ENCODE data around the gene ZBTB7A. TPM values are rescaled to one million over a fixed set of nuclear protein-coding genes. Genes with fewer than 3 reads are reported as not detected.

Gene ZBTB7A
- total and polyA plus RNA-seq, 2 donors (not counting 1 experiment from before 2014, with no cell fraction given) = 4.9 to 17.7 TPM

DNA sequence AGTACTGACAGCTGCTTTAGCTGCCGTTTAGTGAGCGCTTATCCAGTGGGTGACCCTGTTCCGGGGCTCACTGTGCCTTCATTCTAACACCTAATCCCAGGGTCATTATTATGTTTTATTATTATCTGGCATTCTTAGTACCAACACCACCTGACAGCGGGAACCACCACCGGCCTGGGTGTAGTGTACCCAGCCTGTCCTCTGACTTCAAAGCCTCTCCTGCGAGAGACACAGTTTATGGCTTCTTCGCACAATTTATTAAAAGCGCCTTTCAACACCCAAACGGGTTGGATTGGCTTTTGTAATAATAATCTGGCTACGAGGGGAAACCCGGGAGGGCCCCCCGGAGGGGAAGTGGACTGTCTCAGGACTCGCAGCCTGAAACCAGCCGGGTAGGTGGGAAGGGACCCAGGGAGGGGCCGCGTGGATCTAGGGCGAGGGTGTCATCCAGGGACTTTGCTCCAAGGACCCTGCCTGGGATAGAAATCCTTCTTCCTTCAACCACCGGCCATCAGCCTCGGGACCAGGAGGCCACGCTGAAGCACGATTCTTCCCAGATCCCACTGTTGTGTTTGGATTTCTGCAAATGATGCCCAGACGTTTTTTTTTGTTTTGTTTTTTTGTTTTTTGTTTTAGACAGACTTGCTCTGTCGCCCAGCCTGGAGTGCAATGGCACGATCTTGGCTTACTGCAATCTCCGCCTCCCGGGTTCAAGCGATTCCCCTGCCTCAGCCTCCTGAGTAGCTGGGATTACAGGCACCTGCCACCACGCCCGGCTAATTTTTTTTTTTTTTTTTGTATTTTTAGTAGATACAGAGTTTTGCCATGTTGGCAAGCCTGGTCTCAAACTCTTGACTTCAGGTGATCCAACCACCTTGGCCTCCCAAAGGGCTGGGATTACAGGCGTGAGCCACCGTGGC lies 1.6 kb upstream of the ZBTB7A start:
- no peak overlapping the region for H2AFZ ChIP-seq (ENCODE audit: low read length)
- peaks cover 6% of the 10 kb centered on the region for H3K4me1 ChIP-seq (ENCODE audit: control insufficient read depth, extremely low read depth, insufficient read depth, low read length)
- TF ChIP-seq, protein P1, sequence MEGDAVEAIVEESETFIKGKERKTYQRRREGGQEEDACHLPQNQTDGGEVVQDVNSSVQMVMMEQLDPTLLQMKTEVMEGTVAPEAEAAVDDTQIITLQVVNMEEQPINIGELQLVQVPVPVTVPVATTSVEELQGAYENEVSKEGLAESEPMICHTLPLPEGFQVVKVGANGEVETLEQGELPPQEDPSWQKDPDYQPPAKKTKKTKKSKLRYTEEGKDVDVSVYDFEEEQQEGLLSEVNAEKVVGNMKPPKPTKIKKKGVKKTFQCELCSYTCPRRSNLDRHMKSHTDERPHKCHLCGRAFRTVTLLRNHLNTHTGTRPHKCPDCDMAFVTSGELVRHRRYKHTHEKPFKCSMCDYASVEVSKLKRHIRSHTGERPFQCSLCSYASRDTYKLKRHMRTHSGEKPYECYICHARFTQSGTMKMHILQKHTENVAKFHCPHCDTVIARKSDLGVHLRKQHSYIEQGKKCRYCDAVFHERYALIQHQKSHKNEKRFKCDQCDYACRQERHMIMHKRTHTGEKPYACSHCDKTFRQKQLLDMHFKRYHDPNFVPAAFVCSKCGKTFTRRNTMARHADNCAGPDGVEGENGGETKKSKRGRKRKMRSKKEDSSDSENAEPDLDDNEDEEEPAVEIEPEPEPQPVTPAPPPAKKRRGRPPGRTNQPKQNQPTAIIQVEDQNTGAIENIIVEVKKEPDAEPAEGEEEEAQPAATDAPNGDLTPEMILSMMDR (conservative IDR thresholded peaks at IDR 0.05 in 1 of 2, IDR thresholded peaks at IDR 0.05 in 1 of 2; ENCODE audit: low read depth in 1 of 2, low read length in 2 of 2) = no peak
- TF ChIP-seq EZH2 (IDR thresholded peaks at IDR 0.05; ENCODE audit: low read length, missing control alignments) = no peak
- H3K4me3 ChIP-seq (replicated peaks in 1 of 4; ENCODE audit: control extremely low read depth in 1 of 4, insufficient read depth in 1 of 4, low read depth in 3 of 4, low read length in 4 of 4) = peak overlapping the region; percentile 32 to 76 (median 39)
- no peaks in the 10 kb centered on the region for H3K9me3 ChIP-seq (ENCODE audit: control insufficient read depth, insufficient read depth, low read depth, low read length)
- DNase-seq (ENCODE audit: low read depth in 2 of 2) = no peak
- peaks cover 2% of the 10 kb centered on the region for H3K36me3 ChIP-seq (ENCODE audit: control insufficient read depth, insufficient read depth, low read length)
- no peaks in the 10 kb centered on the region for H3K27me3 ChIP-seq (ENCODE audit: control insufficient read depth, insufficient read depth, low read length)
- no peak overlapping the region for H3K9ac ChIP-seq (ENCODE audit: insufficient read depth, low read length)
- no peak overlapping the region for H3K27ac ChIP-seq (ENCODE audit: insufficient read depth, low read length)
- no peaks in the 10 kb centered on the region for H4K20me1 ChIP-seq (ENCODE audit: control insufficient read depth, extremely low read depth, insufficient read depth, low read length)
- peak overlapping the region; percentile 59 for H3K4me2 ChIP-seq (ENCODE audit: extremely low read depth, insufficient read depth, low read length)
- H3K79me2 ChIP-seq (ENCODE audit: control insufficient read depth, insufficient read depth, low read length) = peaks cover 18% of the 10 kb centered on the region

DNA sequence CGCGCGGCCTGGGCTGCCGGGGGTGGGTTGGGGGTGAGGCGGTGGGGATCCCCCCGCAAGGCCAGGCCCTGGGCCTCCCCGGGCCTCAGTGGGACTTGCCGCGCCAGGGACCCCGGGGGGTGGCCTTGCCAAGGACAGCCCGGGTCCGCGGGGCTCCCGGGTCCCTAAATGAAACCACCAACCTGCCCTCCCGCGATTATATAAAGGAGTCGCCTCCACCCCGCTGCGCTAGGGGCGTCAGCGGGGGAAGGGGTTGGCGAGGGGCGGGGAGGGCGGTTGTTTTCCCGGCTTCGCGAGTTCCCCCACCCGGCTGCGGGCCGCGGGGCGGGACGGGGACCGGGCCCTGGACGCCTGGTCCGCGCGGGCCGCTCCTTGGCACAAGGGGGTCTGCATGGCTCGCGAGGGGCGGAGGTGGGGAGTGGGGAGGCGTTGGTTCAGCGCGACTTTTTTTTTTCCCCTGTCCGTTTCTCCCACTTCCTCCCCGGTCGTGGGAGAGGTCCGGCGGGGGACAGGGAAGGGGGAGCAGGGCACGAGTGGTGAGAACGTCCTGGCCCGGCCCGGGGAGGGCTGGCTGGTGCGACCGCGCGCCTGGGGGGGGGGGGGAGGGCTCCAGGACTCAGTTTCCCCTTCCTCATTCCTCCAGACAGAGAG lies 822 bp upstream of the ZBTB7A start:
- Histone ChIP-seq H3K4me1 (ENCODE audit: control insufficient read depth, extremely low read depth, insufficient read depth, low read length) (peaks cover 14% of the 10 kb centered on the region), H4K20me1 (ENCODE audit: control insufficient read depth, extremely low read depth, insufficient read depth, low read length) (no peaks in the 10 kb centered on the region), H2AFZ (ENCODE audit: low read length) (no peak overlapping the region), H3K4me3 (replicated peaks in 1 of 4; ENCODE audit: control extremely low read depth in 1 of 4, insufficient read depth in 1 of 4, low read depth in 3 of 4, low read length in 4 of 4) (peak overlapping the region; percentile 32 to 76 (median 39)), H3K27ac (ENCODE audit: insufficient read depth, low read length) (no peak overlapping the region), H3K36me3 (ENCODE audit: control insufficient read depth, insufficient read depth, low read length) (peaks cover 5% of the 10 kb centered on the region), H3K9ac (ENCODE audit: insufficient read depth, low read length) (peak overlapping the region; percentile 37), H3K9me3 (ENCODE audit: control insufficient read depth, insufficient read depth, low read depth, low read length) (no peaks in the 10 kb centered on the region), H3K79me2 (ENCODE audit: control insufficient read depth, insufficient read depth, low read length) (peaks cover 26% of the 10 kb centered on the region), H3K4me2 (ENCODE audit: extremely low read depth, insufficient read depth, low read length) (peak overlapping the region; percentile 59), H3K27me3 (ENCODE audit: control insufficient read depth, insufficient read depth, low read length) (no peaks in the 10 kb centered on the region)
- no peak for DNase-seq (ENCODE audit: low read depth in 2 of 2)
- TF ChIP-seq, protein P1 (conservative IDR thresholded peaks at IDR 0.05 in 1 of 2, IDR thresholded peaks at IDR 0.05 in 1 of 2; ENCODE audit: low read depth in 1 of 2, low read length in 2 of 2) = no peak
- TF ChIP-seq EZH2 (IDR thresholded peaks at IDR 0.05; ENCODE audit: low read length, missing control alignments) = no peak

DNA sequence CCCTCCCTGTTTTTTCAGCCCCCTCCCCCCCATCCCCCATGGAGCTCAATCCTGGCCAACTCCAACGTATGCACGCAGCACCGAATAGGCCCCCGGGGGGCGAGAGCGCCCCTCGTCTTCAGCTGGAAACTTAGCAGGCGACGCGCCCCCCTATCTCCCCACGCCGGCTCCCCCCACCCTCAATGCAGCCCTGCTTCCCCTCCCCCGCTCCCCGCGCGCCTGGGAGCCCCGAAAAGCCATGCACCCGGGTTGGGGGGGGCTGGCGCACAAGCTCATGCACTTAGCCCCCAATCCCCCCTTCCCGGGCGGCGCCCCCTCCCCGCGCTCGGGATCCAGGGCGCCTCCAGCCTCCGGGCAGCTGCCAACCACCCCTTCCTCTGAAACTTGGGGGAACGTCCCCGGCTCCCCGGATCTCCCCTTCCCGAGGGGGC lies 508 bp downstream of the ZBTB7A start:
- H3K27me3 ChIP-seq (ENCODE audit: control insufficient read depth, insufficient read depth, low read length) = no peaks in the 10 kb centered on the region
- H3K9me3 ChIP-seq (ENCODE audit: control insufficient read depth, insufficient read depth, low read depth, low read length) = no peaks in the 10 kb centered on the region
- H3K4me2 ChIP-seq (ENCODE audit: extremely low read depth, insufficient read depth, low read length) = peak overlapping the region; percentile 44
- peak overlapping the region; percentile 77 for H3K9ac ChIP-seq (ENCODE audit: insufficient read depth, low read length)
- no peak for DNase-seq (ENCODE audit: low read depth in 2 of 2)
- H3K27ac ChIP-seq (ENCODE audit: insufficient read depth, low read length) = peak overlapping the region; percentile 14
- H3K4me3 ChIP-seq (replicated peaks in 1 of 4; ENCODE audit: control extremely low read depth in 1 of 4, insufficient read depth in 1 of 4, low read depth in 3 of 4, low read length in 4 of 4) = peak overlapping the region; percentile 55 to 84 (median 69)
- H3K79me2 ChIP-seq (ENCODE audit: control insufficient read depth, insufficient read depth, low read length) = peaks cover 39% of the 10 kb centered on the region
- peaks cover 26% of the 10 kb centered on the region for H3K4me1 ChIP-seq (ENCODE audit: control insufficient read depth, extremely low read depth, insufficient read depth, low read length)
- no peak for TF ChIP-seq EZH2 (IDR thresholded peaks at IDR 0.05; ENCODE audit: low read length, missing control alignments)
- TF ChIP-seq, protein P1 (conservative IDR thresholded peaks at IDR 0.05 in 1 of 2, IDR thresholded peaks at IDR 0.05 in 1 of 2; ENCODE audit: low read depth in 1 of 2, low read length in 2 of 2) = no peak
- H4K20me1 ChIP-seq (ENCODE audit: control insufficient read depth, extremely low read depth, insufficient read depth, low read length) = no peaks in the 10 kb centered on the region
- H3K36me3 ChIP-seq (ENCODE audit: control insufficient read depth, insufficient read depth, low read length) = peaks cover 7% of the 10 kb centered on the region
- no peak overlapping the region for H2AFZ ChIP-seq (ENCODE audit: low read length)

Measured in fibroblast of lung (primary cell).